Left lobe of liver (tissue), 2 donors: ENCODE results near the gene MYO7A. TPM values are rescaled to one million over a fixed set of nuclear protein-coding genes. Genes with fewer than 3 reads are reported as not detected.
A peak's percentile ranks its signal among the peaks of the same experiment; 100 is the strongest.

Experiments
- ATAC-seq: fragments of 200-7000 bp; cut with Tn5 transposase; one replicate; pipeline ENCODE4 v1.9.1; 2020; ENCODE audit warnings: mild to moderate bottlenecking, moderate library complexity
- DNase-seq: peaks from one replicate; pipeline ENCODE4 v3.0.0-alpha.2; 2020; ENCODE audit warnings: low spot score
- total RNA-seq: library from RNA; stranded (reverse); gene quantifications from one replicate; pipeline ENCODE4 v1.2.1, GENCODE V29; 2021
- donor health status: DM: no; HTN: no; CAD: no; lungs with moderate emphysema.
- donor health status: DM: no; HTN: yes; CAD: no.

Gene MYO7A
- total RNA-seq, 1 donor from 2014 or later, result 38.5 TPM

GRCh38 chr11:77158041-77158695, 30.1 kb downstream of the MYO7A start:
- DNase-seq (no peak), ATAC-seq (no peak)

GRCh38 chr11:77159219-77159936, 31.3 kb downstream of the MYO7A start:
- DNase-seq (no peak), ATAC-seq (no peak)

DNA sequence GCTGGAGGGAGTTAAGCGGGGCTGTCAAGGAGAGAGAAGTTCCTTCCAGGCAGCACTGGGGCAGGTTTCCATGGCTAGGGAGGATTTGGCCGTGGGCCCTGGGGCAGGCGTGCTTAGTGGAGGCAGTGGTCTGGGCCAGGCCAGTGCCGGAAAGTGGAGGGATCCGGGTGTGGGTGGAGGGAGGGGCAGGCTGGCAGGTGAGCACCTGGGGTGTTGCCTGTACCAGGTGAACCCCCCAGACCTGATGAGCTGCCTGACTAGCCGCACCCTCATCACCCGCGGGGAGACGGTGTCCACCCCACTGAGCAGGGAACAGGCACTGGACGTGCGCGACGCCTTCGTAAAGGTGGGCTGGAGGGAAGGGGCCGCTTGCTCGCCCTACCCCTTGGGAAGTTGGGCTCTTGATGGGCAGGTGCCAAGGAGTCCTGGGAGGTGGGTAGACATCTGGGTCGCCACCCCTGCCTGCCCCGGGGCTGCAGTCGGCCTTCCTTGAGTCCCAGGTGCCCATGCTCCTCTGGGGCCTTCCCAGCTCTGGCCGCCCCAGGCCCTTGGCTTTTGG, 32.0 kb downstream of the MYO7A start:
- DNase-seq (no peak), ATAC-seq (no peak)

DNA sequence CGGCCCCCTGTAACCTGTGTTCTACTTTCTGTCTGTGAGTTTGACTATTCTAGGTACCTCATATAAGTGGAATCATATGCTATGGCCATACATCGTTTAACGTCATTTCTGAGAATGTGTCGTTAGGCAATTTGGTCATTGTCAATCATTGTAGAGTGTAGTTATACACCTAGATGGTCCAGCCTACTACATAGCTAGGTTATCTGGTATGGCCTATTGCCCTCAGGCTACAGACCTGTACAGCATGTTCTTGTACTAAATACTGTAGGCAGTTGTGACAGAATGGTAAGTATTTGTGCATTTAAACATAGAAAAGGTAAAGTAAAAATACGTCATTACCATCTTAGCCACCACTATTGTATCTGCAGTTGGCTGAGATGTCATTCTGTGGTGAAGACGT, 35.2 kb downstream of the MYO7A start:
- ATAC-seq (no peak), DNase-seq (no peak)

DNA sequence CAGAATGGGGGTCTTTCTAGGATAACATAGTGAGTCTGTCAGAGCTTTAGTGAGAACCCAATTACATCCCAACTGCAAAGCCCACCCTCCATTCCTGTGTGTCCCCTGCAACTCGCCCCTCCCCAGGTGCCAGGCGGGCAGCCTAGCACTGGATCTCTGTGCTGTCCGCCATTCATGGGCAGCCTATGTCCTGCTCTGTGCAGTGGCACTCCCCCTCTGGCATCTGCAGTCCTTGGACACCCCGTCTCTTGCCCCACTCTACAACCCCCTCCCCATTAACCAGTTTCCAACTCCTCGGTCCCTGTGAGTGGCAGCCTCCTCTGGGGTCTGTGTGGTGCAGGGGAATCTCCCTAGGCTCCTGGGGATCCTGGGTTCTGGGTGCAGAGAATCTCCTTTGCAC, 37.0 kb downstream of the MYO7A start:
- ATAC-seq, result no peak
- no peak for DNase-seq

- ATAC-seq, result no peak
- no peak for DNase-seq
Measured at GRCh38 chr11:77166021-77166420, 38.0 kb downstream of the MYO7A start.

- DNase-seq, result no peak
- ATAC-seq, result no peak
Measured at GRCh38 chr11:77167111-77167626, 39.1 kb downstream of the MYO7A start.

- ATAC-seq (no peak), DNase-seq (no peak)
Measured at GRCh38 chr11:77167791-77168190, 39.7 kb downstream of the MYO7A start.

DNA sequence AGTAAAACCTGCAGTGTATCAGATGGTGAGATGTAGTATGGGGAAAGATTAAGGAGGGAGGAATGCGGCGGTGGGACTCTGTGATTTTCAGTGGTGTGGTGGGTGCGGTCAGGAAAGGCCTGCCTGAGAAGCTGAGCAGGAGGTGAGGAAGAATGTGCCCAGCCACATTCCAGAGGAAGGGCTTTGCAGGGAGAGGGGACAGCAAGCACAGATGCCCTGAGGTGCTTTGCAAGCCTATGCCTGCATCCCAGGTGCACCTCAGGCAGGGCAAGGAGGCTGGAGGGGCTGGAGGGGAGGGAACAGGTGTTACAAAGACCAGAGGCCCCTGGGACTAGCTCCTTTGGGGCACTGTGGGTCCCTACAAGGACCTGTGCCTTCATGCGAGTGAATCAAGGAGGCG, 42.1 kb downstream of the MYO7A start:
- ATAC-seq (no peak), DNase-seq (no peak)

GRCh38 chr11:77171254-77171653, 43.2 kb downstream of the MYO7A start:
- ATAC-seq (peak; percentile 3), DNase-seq (no peak)

DNA sequence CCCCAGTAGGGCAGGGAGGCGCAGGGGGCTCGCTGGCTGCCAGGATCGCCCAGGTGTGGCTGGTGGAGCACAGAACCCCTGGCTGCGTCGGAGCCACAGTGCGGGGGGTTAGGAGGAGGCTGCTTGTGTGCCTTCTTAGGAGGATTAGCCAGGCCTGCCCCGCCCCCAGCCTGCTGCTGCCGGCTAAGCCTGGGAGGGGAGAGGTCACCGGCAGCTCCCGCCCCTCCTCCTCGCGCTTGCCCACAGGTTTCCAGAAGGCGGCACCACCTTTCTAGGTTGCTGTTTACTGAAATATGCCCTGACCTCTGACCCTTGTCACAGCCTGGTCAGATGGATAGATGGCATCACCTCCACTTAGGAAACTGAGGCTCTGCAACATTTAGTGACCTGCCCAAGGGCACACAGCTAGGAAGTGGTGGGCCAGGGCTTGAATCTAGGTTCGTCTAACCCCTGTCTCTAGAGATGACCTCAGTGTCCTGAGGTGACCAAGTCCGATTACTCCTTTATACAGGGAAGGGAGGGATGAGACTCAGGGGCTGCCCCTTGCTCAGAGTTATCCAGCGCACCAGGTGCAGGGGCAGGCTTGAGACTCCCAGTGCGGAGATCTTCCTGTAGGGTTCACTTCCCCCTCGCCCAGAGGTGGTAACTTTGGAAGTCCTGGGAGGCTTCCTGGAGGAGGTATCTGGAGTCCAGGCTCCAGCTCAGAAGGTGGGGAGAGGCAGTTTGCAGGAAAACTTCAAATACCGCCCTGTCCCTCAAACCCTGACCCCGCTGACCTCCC, 44.0 kb downstream of the MYO7A start:
- ATAC-seq, result peak; percentile 58

DNA sequence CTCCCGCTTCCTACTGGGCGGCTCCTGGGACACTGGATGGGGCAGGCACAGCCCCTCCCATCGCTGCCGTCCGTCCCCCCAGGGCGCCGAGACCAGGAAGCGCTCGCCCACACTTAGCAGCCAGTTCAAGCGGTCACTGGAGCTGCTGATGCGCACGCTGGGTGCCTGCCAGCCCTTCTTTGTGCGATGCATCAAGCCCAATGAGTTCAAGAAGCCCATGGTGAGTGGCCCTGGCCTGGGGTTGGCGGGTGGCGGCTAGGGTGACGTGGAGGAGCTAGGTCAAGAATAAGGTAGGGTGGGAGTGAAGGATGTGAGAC, 44.6 kb downstream of the MYO7A start:
- DNase-seq, result no peak
- peak; percentile 2 for ATAC-seq

More for the DNA sequence above, 44.0 kb downstream of the MYO7A start:
- peak; percentile 59 for DNase-seq

GRCh38 chr11:77173494-77173893, 45.4 kb downstream of the MYO7A start:
- ATAC-seq (peak; percentile 4), DNase-seq (no peak)

DNA sequence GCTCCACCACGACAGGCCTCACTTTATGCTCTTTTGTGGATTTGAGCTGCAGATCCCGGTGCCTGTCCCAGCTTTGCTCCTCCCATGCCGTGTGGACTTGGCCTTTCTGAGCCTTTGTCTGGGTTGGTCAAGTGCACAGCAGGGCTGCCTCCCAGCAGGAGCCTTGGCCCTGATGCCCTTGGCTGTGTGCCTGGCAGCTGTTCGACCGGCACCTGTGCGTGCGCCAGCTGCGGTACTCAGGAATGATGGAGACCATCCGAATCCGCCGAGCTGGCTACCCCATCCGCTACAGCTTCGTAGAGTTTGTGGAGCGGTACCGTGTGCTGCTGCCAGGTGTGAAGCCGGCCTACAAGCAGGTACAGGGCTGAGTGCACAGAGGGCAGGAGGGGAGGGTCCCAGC, 46.5 kb downstream of the MYO7A start:
- DNase-seq, result peak; percentile 75
- peak; percentile 52 for ATAC-seq

- no peak for ATAC-seq
- no peak for DNase-seq
Measured at GRCh38 chr11:77175021-77175842, 47.2 kb downstream of the MYO7A start.

DNA sequence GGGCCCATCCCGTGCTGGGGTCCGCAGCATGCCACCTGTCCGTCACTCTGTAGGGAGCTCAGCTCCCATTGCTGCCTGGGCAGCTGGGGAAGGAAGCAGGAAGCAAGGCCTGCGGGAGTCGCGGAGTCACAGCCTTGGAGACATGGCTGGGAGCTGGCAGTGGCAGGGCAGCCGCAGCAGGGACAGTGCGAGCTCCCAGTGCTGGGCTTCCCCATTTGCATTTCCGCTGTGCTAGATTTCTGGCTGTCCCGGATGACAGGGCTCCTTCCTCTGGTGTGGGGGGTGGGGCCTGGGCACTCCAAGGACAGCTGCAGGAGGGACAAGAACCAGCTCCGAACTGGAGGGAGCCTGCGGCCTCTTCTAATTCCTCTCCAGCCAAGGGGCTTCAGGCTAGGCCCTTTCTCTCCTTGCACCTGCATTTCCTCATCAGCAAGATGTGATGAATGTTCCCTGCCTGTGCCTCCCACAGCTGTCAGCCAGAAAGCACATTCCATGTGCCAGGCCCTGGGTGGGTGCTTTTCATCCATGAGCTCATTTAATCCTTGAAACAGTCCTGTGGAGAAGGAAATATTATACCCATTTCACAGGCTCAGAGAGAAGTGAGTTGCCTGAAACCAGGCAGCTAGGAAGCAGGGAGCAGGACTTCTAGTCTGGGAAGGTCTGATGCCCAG, 48.0 kb downstream of the MYO7A start:
- no peak for DNase-seq
- ATAC-seq, result peak; percentile 5

DNA sequence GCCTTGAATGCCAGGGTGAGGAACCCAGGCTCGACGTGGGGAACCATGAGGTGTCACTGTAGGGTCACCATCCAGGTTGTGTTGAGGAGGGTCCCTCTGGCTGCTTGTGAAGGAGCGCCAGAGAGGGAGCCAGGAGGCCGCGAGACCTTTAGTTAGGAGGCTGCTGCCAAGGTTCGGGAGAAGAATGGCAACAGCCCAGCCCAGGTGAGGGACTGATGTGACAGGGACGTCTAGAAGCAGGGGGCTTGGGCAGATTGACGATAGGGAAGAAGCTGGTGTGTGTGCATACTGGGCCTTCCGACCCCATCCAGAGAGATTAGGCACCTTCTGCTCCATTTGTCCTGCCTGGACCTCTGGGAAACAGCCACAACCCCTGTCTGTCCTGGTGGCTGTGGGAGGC, 49.0 kb downstream of the MYO7A start:
- DNase-seq (no peak), ATAC-seq (no peak)

DNA sequence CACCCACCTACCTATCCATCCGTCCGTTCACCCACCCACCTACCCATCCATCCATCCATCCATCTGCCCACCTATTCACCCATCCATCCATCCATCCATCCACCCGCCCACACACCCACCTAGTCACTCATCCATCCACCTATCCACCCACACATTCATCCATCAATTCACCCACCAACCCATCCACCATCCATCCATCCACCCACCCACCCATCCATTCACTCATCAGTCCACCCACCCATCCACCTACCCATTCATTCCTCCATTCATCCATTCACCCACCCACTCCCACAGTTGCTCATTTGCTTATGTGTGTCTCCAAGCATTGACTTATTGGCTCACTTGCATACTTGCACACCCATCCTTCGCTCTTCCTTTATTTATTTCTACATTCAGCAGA, 50.1 kb downstream of the MYO7A start:
- ATAC-seq, result no peak
- no peak for DNase-seq

GRCh38 chr11:77179048-77179447, 51.0 kb downstream of the MYO7A start:
- peak; percentile 87 for ATAC-seq
- DNase-seq, result peak; percentile 97

GRCh38 chr11:77179681-77180080, 51.6 kb downstream of the MYO7A start:
- ATAC-seq (no peak), DNase-seq (no peak)
